Fibroblast of lung (primary cell): ENCODE data around the gene TCAF1. TPM values are rescaled to one million over a fixed set of nuclear protein-coding genes. Genes with fewer than 3 reads are reported as not detected.

Experiments
- DNase-seq, 2 donors: peaks; one replicate each; pipeline versions ENCODE4 v3.0.0 to v3.0.0-alpha.2; 2010; ENCODE audit warnings: low read depth in 2 of 2
- H2AFZ ChIP-seq: 2 replicates; pipeline ENCODE4 v1.5.1; 2012; ENCODE audit warnings: low read length, control low read depth, inconsistent platforms
- H3K27ac ChIP-seq: 2 replicates; pipeline ENCODE4 v1.5.1; 2011; ENCODE audit warnings: low read length, control low read depth; ENCODE audit not compliant: insufficient read depth
- H3K27me3 ChIP-seq: 2 replicates; pipeline ENCODE4 v1.5.1; 2011; ENCODE audit warnings: mild to moderate bottlenecking, low read length; ENCODE audit not compliant: control insufficient read depth, insufficient read depth
- H3K36me3 ChIP-seq: 2 replicates; pipeline ENCODE4 v1.5.1; 2011; ENCODE audit warnings: low read length; ENCODE audit not compliant: control insufficient read depth, insufficient read depth
- H3K4me1 ChIP-seq: 2 replicates; pipeline ENCODE4 v1.5.1; 2011; ENCODE audit warnings: low read length; ENCODE audit not compliant: control insufficient read depth, insufficient read depth; ENCODE audit errors: extremely low read depth
- H3K4me2 ChIP-seq: 2 replicates; pipeline ENCODE4 v1.5.1; 2011; ENCODE audit warnings: low read length, control low read depth; ENCODE audit not compliant: insufficient read depth; ENCODE audit errors: extremely low read depth
- H3K4me3 ChIP-seq, 4 experiments: fragments of 200-600 bp in 1 of 4; sonication (generic) in 1 of 4; replicated peaks in 1 of 4; 2 replicates each; pipeline ENCODE4 v1.5.1; 2011 to 2016; ENCODE audit warnings: low read length in 4 of 4, low read depth in 3 of 4, mild to moderate bottlenecking in 3 of 4, control low read depth in 2 of 4, inconsistent platforms in 1 of 4, mixed read lengths in 1 of 4; ENCODE audit not compliant: insufficient read depth in 1 of 4; ENCODE audit errors: control extremely low read depth in 1 of 4
- H3K79me2 ChIP-seq: 2 replicates; pipeline ENCODE4 v1.5.1; 2012; ENCODE audit warnings: mild to moderate bottlenecking, low read length, inconsistent platforms; ENCODE audit not compliant: control insufficient read depth, insufficient read depth
- H3K9ac ChIP-seq: 2 replicates; pipeline ENCODE4 v1.5.1; 2011; ENCODE audit warnings: mild to moderate bottlenecking, low read length, control low read depth; ENCODE audit not compliant: insufficient read depth
- H3K9me3 ChIP-seq: 2 replicates; pipeline ENCODE4 v1.5.1; 2012; ENCODE audit warnings: low read depth, low read length; ENCODE audit not compliant: control insufficient read depth, insufficient read depth
- H4K20me1 ChIP-seq: 2 replicates; pipeline ENCODE4 v1.5.1; 2011; ENCODE audit warnings: low read length; ENCODE audit not compliant: control insufficient read depth, insufficient read depth; ENCODE audit errors: extremely low read depth
- CTCF ChIP-seq, 2 donors: IDR thresholded peaks in 1 of 2; conservative IDR thresholded peaks in 1 of 2; 1 replicate in 1 of 2; 2 replicates in 1 of 2; pipeline ENCODE4 v1.5.1; 2011 to 2012; ENCODE audit warnings: low read length in 2 of 2, control low read depth in 1 of 2, inconsistent platforms in 1 of 2, low read depth in 1 of 2, mild to moderate bottlenecking in 1 of 2
- EZH2 ChIP-seq: IDR thresholded peaks from 2 replicates; pipeline ENCODE4 v1.5.1; 2012; ENCODE audit warnings: low read length, control low read depth, mild to moderate bottlenecking; ENCODE audit errors: missing control alignments
- polyA plus RNA-seq, 2 donors: library from polyadenylated mRNA; depleted of rRNA in 1 of 2; stranded (reverse) in 1 of 2; unstranded in 1 of 2; fragments of >200 nt; gene quantifications; 2 replicates each; pipeline ENCODE4 v1.2.1, GENCODE V29; 2011 to 2012; ENCODE audit warnings: missing spikeins in 1 of 2
- total RNA-seq: library from RNA; depleted of rRNA; stranded (reverse); fragments of >200 nt; gene quantifications from 2 replicates; pipeline ENCODE4 v1.2.1, GENCODE V29; 2014

The TCAF1 gene
- total and polyA plus RNA-seq, 2 donors (not counting 1 experiment from before 2014, with no cell fraction given), result 61.2 to 65.6 TPM

- no peak overlapping the region for H3K9ac ChIP-seq
Measured at GRCh38 chr7:143910473-143911248, 8.7 kb upstream of the TCAF1 start.

GRCh38 chr7:143909863-143910262 lies 7.9 kb upstream of the TCAF1 start:
- H3K27me3 ChIP-seq, result no peaks in the 10 kb centered on the region
- H3K79me2 ChIP-seq, result no peaks in the 10 kb centered on the region
- H3K4me3 ChIP-seq, result no peak overlapping the region
- no peaks in the 10 kb centered on the region for H3K9me3 ChIP-seq
- DNase-seq, result peak in 1 of 2 donors; percentile 47
- H3K36me3 ChIP-seq, result no peaks in the 10 kb centered on the region
- no peak overlapping the region for H3K27ac ChIP-seq
- no peak overlapping the region for H3K4me2 ChIP-seq
- H3K9ac ChIP-seq, result no peak overlapping the region
- no peak overlapping the region for H2AFZ ChIP-seq
- peaks cover 5% of the 10 kb centered on the region for H3K4me1 ChIP-seq
- no peak for TF ChIP-seq EZH2
- no peak for TF ChIP-seq CTCF (conservative IDR thresholded peaks at IDR 0.05 in 1 of 2, IDR thresholded peaks at IDR 0.05 in 1 of 2; ENCODE audit: low read depth in 1 of 2, low read length in 2 of 2)
- no peaks in the 10 kb centered on the region for H4K20me1 ChIP-seq

More at GRCh38 chr7:143910473-143911248, 8.7 kb upstream of the TCAF1 start:
- Histone ChIP-seq H3K4me2 (no peak overlapping the region), H3K79me2 (no peaks in the 10 kb centered on the region), H3K4me3 (no peak overlapping the region), H3K4me1 (no peaks in the 10 kb centered on the region), H3K36me3 (no peaks in the 10 kb centered on the region), H3K27me3 (no peaks in the 10 kb centered on the region), H4K20me1 (no peaks in the 10 kb centered on the region), H3K9me3 (no peaks in the 10 kb centered on the region), H3K27ac (no peak overlapping the region), H2AFZ (peak overlapping the region; percentile 35)
- peak in 1 of 2 donors; percentile 21 for DNase-seq
- no peak for TF ChIP-seq CTCF (conservative IDR thresholded peaks at IDR 0.05 in 1 of 2, IDR thresholded peaks at IDR 0.05 in 1 of 2; ENCODE audit: low read depth in 1 of 2, low read length in 2 of 2)
- no peak for TF ChIP-seq EZH2

- H3K27ac ChIP-seq, result no peak overlapping the region
Measured at GRCh38 chr7:143908120-143908519, 6.1 kb upstream of the TCAF1 start.

More at GRCh38 chr7:143908120-143908519, 6.1 kb upstream of the TCAF1 start:
- no peaks in the 10 kb centered on the region for H4K20me1 ChIP-seq
- no peak overlapping the region for H2AFZ ChIP-seq
- no peaks in the 10 kb centered on the region for H3K79me2 ChIP-seq
- H3K4me3 ChIP-seq, result no peak overlapping the region
- H3K9ac ChIP-seq, result no peak overlapping the region
- H3K9me3 ChIP-seq, result no peaks in the 10 kb centered on the region
- H3K36me3 ChIP-seq, result no peaks in the 10 kb centered on the region
- DNase-seq, result no peak
- H3K4me2 ChIP-seq, result no peak overlapping the region
- no peaks in the 10 kb centered on the region for H3K27me3 ChIP-seq
- TF ChIP-seq CTCF (conservative IDR thresholded peaks at IDR 0.05 in 1 of 2, IDR thresholded peaks at IDR 0.05 in 1 of 2; ENCODE audit: low read depth in 1 of 2, low read length in 2 of 2), result no peak
- H3K4me1 ChIP-seq, result peaks cover 6% of the 10 kb centered on the region
